H9 (cell line): Measurements from ENCODE around the gene BICD2. TPM values are rescaled to one million over a fixed set of nuclear protein-coding genes. Genes with fewer than 3 reads are reported as not detected.

Experiments
- DNase-seq: peaks from one replicate; pipeline ENCODE4 v3.0.0-alpha.2; 2017
- H2AFZ ChIP-seq: one replicate; pipeline ENCODE4 v1.6.1; 2013; ENCODE audit warnings: mild to moderate bottlenecking, low read length, control low read depth, moderate library complexity
- H2AK5ac ChIP-seq: 2 replicates; pipeline ENCODE4 v1.6.1; 2013; ENCODE audit warnings: low read length, control low read depth, mixed read lengths; ENCODE audit not compliant: insufficient read length
- H2BK120ac ChIP-seq: one replicate; pipeline ENCODE4 v1.6.1; 2013; ENCODE audit warnings: low read depth, mild to moderate bottlenecking, low read length, control low read depth, inconsistent platforms; ENCODE audit not compliant: poor library complexity, severe bottlenecking
- H2BK12ac ChIP-seq: 2 replicates; pipeline ENCODE4 v1.6.1; 2013; ENCODE audit warnings: low read length, control low read depth, mixed read lengths, low read depth; ENCODE audit not compliant: insufficient read length
- H2BK15ac ChIP-seq: 2 replicates; pipeline ENCODE4 v1.6.1; 2013; ENCODE audit warnings: low read depth, low read length, control low read depth
- H2BK20ac ChIP-seq: one replicate; pipeline ENCODE4 v1.6.1; 2013; ENCODE audit warnings: low read depth, mild to moderate bottlenecking, low read length, control low read depth, inconsistent platforms; ENCODE audit not compliant: poor library complexity, severe bottlenecking
- H2BK5ac ChIP-seq: 2 replicates; pipeline ENCODE4 v1.6.1; 2013; ENCODE audit warnings: low read length, control low read depth, mixed read lengths; ENCODE audit not compliant: insufficient read length
- H3K14ac ChIP-seq: 2 replicates; pipeline ENCODE4 v1.6.1; 2013; ENCODE audit warnings: low read length, control low read depth; ENCODE audit not compliant: insufficient read depth
- H3K18ac ChIP-seq: 2 replicates; pipeline ENCODE4 v1.6.1; 2013; ENCODE audit warnings: low read depth, mild to moderate bottlenecking, mixed read lengths, low read length, control low read depth; ENCODE audit not compliant: insufficient read length
- H3K23ac ChIP-seq: 2 replicates; pipeline ENCODE4 v1.6.1; 2013; ENCODE audit warnings: low read length, control low read depth, mixed read lengths, low read depth; ENCODE audit not compliant: insufficient read length
- H3K23me2 ChIP-seq: 2 replicates; pipeline ENCODE4 v1.6.1; 2013; ENCODE audit warnings: low read depth, mild to moderate bottlenecking, mixed read lengths, low read length, control low read depth; ENCODE audit not compliant: insufficient read length, poor library complexity, severe bottlenecking
- H3K27ac ChIP-seq: 2 replicates; pipeline ENCODE4 v1.5.1; 2013; ENCODE audit warnings: low read length, control low read depth, mixed read lengths, low read depth; ENCODE audit not compliant: insufficient read length
- H3K27me3 ChIP-seq: 2 replicates; pipeline ENCODE4 v1.6.1; 2013; ENCODE audit warnings: low read length, control low read depth, inconsistent platforms; ENCODE audit not compliant: insufficient read depth
- H3K4ac ChIP-seq: 2 replicates; pipeline ENCODE4 v1.6.1; 2013; ENCODE audit warnings: low read depth, mild to moderate bottlenecking, control low read depth, inconsistent platforms, low read length, moderate library complexity
- H3K4me1 ChIP-seq: 2 replicates; pipeline ENCODE4 v1.6.1; 2013; ENCODE audit warnings: low read length, control low read depth, inconsistent platforms; ENCODE audit not compliant: insufficient read depth
- H3K4me2 ChIP-seq: 2 replicates; pipeline ENCODE4 v1.6.1; 2013; ENCODE audit warnings: low read length, control low read depth, mixed read lengths; ENCODE audit not compliant: insufficient read length, insufficient read depth
- H3K56ac ChIP-seq: 2 replicates; pipeline ENCODE4 v1.6.1; 2013; ENCODE audit warnings: low read depth, mild to moderate bottlenecking, mixed read lengths, low read length, control low read depth; ENCODE audit not compliant: insufficient read length
- H3K79me1 ChIP-seq: 2 replicates; pipeline ENCODE4 v1.6.1; 2013; ENCODE audit warnings: low read depth, mild to moderate bottlenecking, moderate library complexity, low read length, control low read depth, inconsistent platforms; ENCODE audit not compliant: insufficient read depth, poor library complexity, severe bottlenecking
- H3K79me2 ChIP-seq: 2 replicates; pipeline ENCODE4 v1.6.1; 2013; ENCODE audit warnings: low read length, control low read depth, inconsistent platforms; ENCODE audit not compliant: insufficient read depth
- H3K9ac ChIP-seq: 2 replicates; pipeline ENCODE4 v1.6.1; 2013; ENCODE audit warnings: low read length, control low read depth, mixed read lengths; ENCODE audit not compliant: insufficient read length; ENCODE audit errors: extremely low read depth
- H3K9me3 ChIP-seq: one replicate; pipeline ENCODE4 v1.6.1; 2013; ENCODE audit warnings: low read depth, low read length, inconsistent platforms; ENCODE audit not compliant: control insufficient read depth
- H3T11ph ChIP-seq: one replicate; pipeline ENCODE4 v1.6.1; 2013; ENCODE audit warnings: mild to moderate bottlenecking, low read length, control low read depth, inconsistent platforms
- H4K20me1 ChIP-seq: one replicate; pipeline ENCODE4 v1.6.1; 2013; ENCODE audit not compliant: control insufficient read depth, insufficient read length, insufficient read depth
- H4K5ac ChIP-seq: 2 replicates; pipeline ENCODE4 v1.6.1; 2013; ENCODE audit warnings: low read depth, mild to moderate bottlenecking, mixed read lengths, low read length, control low read depth; ENCODE audit not compliant: insufficient read length
- H4K8ac ChIP-seq: replicated peaks from 2 replicates; pipeline ENCODE4 v1.6.1; 2013; ENCODE audit warnings: low read length, control low read depth, mixed read lengths, low read depth; ENCODE audit not compliant: insufficient read length
- H4K91ac ChIP-seq: 2 replicates; pipeline ENCODE4 v1.6.1; 2013; ENCODE audit warnings: low read depth, mild to moderate bottlenecking, moderate library complexity, mixed read lengths, low read length, control low read depth; ENCODE audit not compliant: insufficient read length
- H3K27ac Mint-ChIP-seq, 3 experiments: 2 replicates in 2 of 3; 3 replicates in 1 of 3; pipeline ENCODE4 v1.8.0; 2020 to 2021; ENCODE audit warnings: mixed read lengths in 3 of 3, mild to moderate bottlenecking in 1 of 3, moderate library complexity in 1 of 3
- H3K27me3 Mint-ChIP-seq: 2 replicates; pipeline ENCODE4 v1.8.0; 2021; ENCODE audit warnings: low read depth, mild to moderate bottlenecking, moderate library complexity, mixed read lengths
- H3K36me3 Mint-ChIP-seq, 3 experiments: 2 replicates in 2 of 3; 3 replicates in 1 of 3; pipeline ENCODE4 v1.8.0; 2020 to 2021; ENCODE audit warnings: low read depth in 3 of 3, mixed read lengths in 3 of 3; ENCODE audit not compliant: insufficient read depth in 1 of 3
- H3K4me1 Mint-ChIP-seq, 2 experiments: 2 replicates each; pipeline ENCODE4 v1.8.0; 2020; ENCODE audit warnings: mixed read lengths in 2 of 2
- H3K4me3 Mint-ChIP-seq, 2 experiments: 2 replicates in 1 of 2; 3 replicates in 1 of 2; pipeline ENCODE4 v1.8.0; 2020 to 2021; ENCODE audit warnings: mild to moderate bottlenecking in 2 of 2, mixed read lengths in 2 of 2, moderate library complexity in 1 of 2
- H3K9me3 Mint-ChIP-seq, 2 experiments: 2 replicates in 1 of 2; 3 replicates in 1 of 2; pipeline ENCODE4 v1.8.0; 2020; ENCODE audit warnings: mild to moderate bottlenecking in 2 of 2, mixed read lengths in 2 of 2, moderate library complexity in 1 of 2
- CTCF ChIP-seq: fragments of 200-600 bp; sonication (generic); conservative IDR thresholded peaks from 3 replicates; pipeline ENCODE4 v1.8.0; 2021; ENCODE audit warnings: antibody characterized with exemption, mild to moderate bottlenecking
- WGBS: extraction: QIAGEN DNeasy Blood & Tissue Kit; methylation state at CpG from one replicate; pipeline ENCODE4 v1.1.7; 2013; ENCODE audit warnings: missing lambda C conversion rate, low lambda C conversion rate, mixed read lengths; ENCODE audit not compliant: insufficient read length; ENCODE audit errors: extremely low coverage; 5-methylcytosine and 5-hydroxymethylcytosine counted together
- total RNA-seq: library from RNA; stranded (reverse); gene quantifications from 2 replicates; pipeline ENCODE4 v1.2.1, GENCODE V29; 2021

BICD2 gene
- total RNA-seq, 1 experiment from 2014 or later = 22.3 TPM

- no peak for DNase-seq
- no peaks in the 10 kb centered on the region for H3K4me1 ChIP-seq
- H2AK5ac ChIP-seq = no peak overlapping the region
- no peaks in the 10 kb centered on the region for H3K79me1 ChIP-seq
- no peak overlapping the region for H3K4ac ChIP-seq
- Mint-ChIP-seq H3K36me3 (peaks cover 5 to 45% (median 23%) of the 10 kb centered on the region in 3 experiments), H3K9me3 (no peaks in the 10 kb centered on the region), H3K4me3 (no peak overlapping the region), H3K27ac (no peak overlapping the region), H3K4me1 (no peaks in the 10 kb centered on the region), H3K27me3 (no peaks in the 10 kb centered on the region)
- H2BK12ac ChIP-seq = no peak overlapping the region
- H3K14ac ChIP-seq = no peak overlapping the region
- H2BK20ac ChIP-seq = no peak overlapping the region
- H2BK5ac ChIP-seq = no peak overlapping the region
- no peak overlapping the region for H4K91ac ChIP-seq
- no peak overlapping the region for H4K8ac ChIP-seq
- no peak overlapping the region for H3K18ac ChIP-seq
- H2BK15ac ChIP-seq = no peak overlapping the region
- no peaks in the 10 kb centered on the region for H3K23me2 ChIP-seq
- no peak overlapping the region for H2BK120ac ChIP-seq
- no peaks in the 10 kb centered on the region for H3K27me3 ChIP-seq
- peaks cover 3% of the 10 kb centered on the region for H4K20me1 ChIP-seq
- no CpG with 5 or more reads among the region's 4 CpGs for WGBS
- H3T11ph ChIP-seq = no peak overlapping the region
- H3K27ac ChIP-seq = no peak overlapping the region
- H3K9me3 ChIP-seq = no peaks in the 10 kb centered on the region
- H4K5ac ChIP-seq = no peak overlapping the region
- TF ChIP-seq CTCF = no peak
- H3K4me2 ChIP-seq = no peak overlapping the region
- H3K23ac ChIP-seq = no peak overlapping the region
- no peaks in the 10 kb centered on the region for H3K79me2 ChIP-seq
- H3K9ac ChIP-seq = no peak overlapping the region
- H3K56ac ChIP-seq = no peak overlapping the region
- H2AFZ ChIP-seq = no peak overlapping the region
Observed at GRCh38 chr9:92726348-92726747, 38.3 kb downstream of the BICD2 start.
